Measurements from ENCODE around the gene TBC1D14.
"Not testable (repeated sequence)": the region's sequence is repeated elsewhere in the genome, so short reads cannot be mapped to it uniquely, and the experiment has no call there.

Gene TBC1D14

DNA sequence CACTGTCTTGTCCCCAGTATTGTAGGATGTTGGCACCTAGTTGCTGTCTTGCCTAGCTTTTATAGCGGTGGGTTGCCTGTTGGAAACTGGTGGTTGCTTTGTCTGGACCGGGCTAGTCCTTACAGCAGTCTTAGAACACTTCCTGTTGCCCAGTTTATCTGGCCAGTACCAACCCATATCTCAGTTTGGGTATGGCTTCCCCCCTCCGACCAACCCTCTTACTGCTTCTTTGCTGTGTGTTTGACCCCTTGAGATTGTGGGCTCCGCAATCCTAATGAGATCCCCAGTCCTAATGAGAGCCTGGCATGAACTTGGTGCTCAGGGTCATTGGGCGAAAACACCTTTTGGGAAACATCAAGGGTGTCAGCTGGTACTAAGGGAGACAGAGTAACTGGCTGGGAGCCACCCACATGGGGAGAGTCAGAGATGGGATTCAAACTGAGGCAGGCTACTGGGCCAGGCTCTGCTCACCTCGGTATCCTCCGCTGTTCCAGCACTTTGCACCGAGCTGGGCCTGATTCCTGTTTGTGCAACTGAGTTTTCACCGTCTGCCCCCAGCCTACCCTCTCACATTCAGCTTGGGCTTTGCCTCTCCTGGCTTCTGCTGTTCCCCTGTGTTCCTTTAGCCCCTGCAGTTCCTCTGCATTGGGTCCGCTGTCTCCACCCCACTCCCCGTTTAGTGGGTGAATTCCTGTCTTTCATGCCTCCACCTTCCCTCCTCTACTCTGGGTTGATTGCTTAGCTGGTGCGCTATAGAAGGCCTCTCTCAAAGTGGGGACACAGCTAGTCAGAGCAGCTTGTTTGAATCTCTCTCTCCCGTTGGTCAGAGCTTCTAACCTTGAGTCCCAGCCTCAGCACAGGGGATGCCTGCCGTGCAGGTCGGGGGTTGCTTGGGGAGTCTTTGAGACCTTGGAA lies 1.6 kb downstream of the TBC1D14 start:
- no peak for DNase-seq

DNA sequence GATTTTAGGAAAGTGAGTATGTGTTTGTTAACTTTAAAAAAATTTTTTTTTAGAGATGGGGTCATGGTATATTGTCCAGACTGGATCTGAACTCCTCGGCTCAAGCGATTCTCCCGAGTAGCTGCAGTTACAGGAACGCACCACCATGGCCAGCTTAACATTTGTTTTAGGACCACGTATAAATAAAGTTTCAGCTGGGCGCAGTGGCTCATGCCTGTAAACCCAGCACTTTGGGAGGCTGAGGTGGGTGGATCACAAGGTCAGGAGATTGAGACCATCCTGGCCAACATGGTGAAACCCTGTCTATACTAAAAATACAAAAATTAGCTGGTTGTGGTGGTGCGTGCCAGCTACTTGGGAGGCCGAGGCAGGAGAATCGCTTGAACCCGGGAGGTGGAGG lies 2.3 kb downstream of the TBC1D14 start:
- DNase-seq = not testable (repeated sequence)

DNA sequence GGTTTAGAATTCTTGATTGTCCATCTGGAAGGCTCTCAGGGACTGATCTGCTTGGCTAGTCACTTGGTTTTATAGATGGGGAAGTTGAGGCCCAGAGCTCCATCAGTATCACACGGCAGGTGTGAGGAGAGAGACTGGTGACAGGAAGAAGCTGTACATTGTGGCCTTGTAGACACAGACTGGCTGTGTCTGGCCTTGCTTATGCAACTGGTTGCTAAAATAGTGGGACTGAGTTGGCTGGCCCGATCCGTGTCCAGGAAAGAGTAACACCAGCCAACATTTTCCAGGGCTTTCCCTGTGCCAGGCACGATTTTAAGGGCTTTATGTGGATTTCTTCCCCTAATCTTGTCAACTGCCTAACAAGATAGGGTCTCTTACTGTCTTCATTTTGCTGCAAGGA lies 2.8 kb downstream of the TBC1D14 start:
- DNase-seq = no peak

- no peak for DNase-seq
These were observed 3.8 kb downstream of the TBC1D14 start for GRCh38 chr4:6913350-6913905.

DNA sequence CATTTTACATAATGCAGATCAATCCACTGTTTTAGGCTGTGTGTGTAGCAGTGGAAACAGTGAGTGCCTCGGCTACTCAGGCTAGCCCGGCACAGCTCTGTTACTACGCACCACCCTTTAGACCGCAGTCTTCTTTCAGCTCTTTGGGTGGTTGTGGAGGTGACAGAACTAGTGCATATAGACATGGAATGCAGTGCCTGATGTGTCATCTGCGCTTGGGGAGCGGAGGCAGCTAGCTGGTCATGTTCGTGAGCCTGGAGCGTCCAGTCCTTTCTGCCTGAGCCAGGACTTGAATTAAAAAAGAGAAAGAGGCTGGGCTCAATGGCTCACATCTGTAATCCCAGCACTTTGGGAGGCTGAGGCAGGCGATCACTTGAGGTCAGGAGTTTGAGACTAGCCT lies 4.8 kb downstream of the TBC1D14 start:
- no peak for DNase-seq

- DNase-seq = peak; percentile 2
These were observed 5.7 kb downstream of the TBC1D14 start for GRCh38 chr4:6915041-6916005.

DNA sequence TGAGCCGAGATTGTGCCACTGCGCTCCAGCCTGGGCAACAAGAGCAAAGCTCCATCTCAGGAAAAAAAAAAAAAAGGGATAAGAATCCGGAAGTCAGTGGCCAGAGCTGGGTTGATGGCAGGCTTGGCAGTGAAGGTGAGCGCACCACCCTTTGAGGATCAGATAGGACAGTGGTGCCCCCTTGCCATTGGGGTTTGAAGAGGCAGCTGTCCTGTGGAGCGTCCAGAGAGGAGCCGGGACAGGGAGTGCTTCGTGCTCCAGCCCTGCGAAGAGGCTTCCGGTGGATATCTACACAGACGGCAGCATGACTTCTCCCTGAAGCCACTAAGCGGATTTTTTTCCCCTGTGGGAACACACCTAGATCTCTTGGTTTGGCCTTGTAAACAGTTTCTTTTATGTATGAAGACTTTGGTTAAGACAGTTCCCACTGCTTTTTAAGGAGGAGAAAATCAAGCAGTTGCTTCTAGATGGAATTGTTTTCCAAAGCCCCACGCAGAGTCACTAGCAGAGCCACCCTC lies 6.5 kb downstream of the TBC1D14 start:
- no peak for DNase-seq

DNA sequence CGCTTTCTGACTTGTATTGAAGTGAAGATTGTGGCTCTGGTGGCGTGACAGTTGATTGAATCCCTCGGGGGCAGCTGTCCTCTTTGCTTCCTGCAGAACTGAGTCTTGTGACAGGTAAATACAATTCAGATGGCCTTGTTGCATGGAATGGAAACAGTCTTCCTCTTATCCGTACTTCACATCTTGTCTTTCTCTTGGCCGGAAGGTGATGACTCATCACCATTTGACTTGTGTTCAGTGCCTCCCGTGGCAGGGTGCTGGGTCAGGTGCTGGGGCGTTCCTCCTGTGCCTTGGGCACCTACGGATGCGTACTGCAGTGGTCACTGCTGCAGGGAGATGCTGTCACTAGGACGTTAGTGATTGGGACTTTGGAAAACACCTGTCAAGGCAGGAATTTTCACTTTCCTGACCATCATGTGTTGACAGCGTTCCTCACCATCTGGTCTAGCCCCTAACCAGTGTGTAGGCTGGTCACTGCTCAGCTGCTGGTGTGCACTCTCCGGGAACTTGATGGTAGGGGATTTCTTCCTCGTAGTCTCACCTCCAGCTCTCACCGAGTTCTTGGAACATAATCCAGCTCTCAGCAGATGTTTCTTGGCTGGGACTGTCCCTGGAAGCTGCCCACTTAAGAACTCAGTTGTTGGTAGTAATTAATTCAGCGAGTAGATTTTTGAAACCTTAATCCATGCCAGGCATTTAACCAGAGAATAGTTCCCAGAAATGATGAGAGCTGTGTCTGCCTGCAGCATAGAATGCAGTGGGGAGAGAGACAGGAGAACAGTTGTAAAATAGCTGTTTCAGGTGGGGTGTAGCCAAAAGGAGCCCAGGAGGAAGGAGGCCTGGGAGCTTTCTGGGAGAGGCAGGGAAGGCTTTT lies 7.2 kb downstream of the TBC1D14 start:
- DNase-seq = peak; percentile 61

DNA sequence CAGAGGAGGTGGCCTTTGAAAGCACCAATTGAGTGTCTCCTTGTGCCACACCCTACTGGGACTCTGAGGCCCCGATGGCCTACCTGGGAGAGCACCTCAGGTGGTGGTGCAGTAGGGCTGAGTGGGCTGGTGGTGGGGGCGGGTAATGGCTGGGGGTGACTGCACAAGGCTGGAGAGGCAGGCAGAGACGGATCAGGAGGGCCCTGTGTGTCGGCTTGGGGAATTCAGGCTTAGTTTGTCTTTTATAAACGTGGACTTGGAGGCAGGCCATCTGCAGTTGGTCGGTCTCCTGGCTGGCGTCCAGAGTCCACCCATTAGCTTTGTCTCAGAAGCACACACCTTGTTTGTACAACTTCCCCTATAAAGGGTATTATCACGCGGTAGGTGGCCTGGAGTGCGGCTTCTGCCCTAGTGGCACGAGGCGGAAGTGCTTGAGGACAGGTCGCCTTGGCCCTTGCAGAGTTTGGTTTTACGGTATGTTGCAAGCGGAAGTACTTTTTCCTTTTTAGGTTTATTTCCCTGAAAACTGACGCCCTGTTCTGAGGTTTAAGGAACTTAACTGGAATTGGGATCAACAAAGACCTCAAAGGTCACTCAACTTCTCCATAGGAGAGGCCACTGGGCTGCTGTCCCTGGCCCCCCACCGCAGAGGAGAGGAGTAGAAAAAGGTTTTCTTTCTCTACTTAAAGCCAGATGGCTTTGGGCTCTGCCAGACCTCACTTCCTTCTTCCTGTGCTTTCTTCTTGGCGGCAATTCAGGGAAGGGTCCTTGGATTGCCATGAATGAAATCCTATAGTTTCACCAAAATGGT lies 8.0 kb downstream of the TBC1D14 start:
- peak; percentile 96 for DNase-seq

DNA sequence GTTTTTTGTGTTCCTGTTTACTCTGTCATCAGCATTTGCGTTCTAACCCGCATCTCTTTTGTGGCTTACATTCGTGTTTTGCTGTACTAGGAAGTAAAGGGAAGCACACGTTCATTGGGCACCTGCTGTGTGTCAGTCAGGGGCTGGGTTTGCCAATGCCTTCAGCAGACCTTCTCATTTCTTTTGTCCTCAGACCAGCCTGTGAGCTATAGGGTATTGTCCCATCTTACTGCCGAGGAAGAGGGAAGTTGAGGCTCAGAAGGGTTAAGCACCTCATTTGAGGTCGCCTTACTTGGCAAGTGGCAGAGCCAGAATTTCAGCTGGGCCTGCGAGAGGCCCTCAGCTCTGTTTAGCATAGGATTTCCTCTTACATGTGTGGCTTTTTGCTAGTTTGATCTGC lies 8.7 kb downstream of the TBC1D14 start:
- peak; percentile 71 for DNase-seq

DNA sequence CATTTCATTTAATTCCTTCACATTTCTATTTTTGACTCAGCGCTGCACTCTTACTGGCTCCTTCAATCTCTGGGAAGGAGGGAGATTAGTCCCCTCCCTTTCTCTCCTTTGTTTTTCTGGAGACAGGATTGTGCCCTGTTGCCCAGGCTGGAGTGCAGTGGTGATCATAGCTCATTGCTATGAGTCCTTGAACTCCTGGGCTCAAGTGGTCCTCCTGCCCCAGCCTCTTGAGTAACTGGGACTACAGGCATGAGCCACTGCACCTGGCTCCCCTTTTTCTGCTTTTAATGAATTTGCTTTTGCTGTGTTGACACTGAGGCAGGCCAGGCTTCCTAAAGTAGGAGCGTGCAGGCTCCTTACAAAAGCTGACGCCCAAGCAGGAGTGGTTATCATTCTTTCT lies 10.5 kb downstream of the TBC1D14 start:
- DNase-seq = no peak

GRCh38 chr4:6923507-6923906 lies 13.9 kb downstream of the TBC1D14 start:
- DNase-seq = no peak

GRCh38 chr4:6924361-6924779 lies 14.7 kb downstream of the TBC1D14 start:
- DNase-seq = no peak

DNA sequence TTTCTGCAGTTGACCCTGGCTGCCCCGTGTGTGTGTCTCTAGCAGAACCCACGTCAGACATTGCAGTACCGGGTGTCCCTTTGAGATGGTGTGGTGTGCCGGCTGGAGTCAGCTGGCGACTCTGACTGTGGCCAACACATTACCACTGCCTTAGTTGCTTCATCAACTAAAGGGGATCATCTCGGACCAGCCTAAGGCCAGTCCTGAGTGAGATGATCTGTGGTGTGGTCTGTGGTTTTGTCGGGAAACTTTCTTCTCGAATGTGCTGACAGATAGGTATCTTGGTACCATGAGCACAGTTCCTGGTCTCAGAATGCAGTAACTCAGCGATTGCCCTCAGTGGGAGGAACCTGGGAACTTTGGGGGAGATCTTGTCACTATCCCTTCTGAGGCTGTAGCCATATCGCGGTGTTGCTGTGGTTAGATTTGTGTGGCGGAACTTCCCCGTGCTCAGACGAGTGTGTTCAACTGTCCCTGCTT lies 15.8 kb downstream of the TBC1D14 start:
- DNase-seq = no peak

GRCh38 chr4:6926081-6926480 lies 16.5 kb downstream of the TBC1D14 start:
- no peak for DNase-seq

- DNase-seq = no peak
These were observed 17.3 kb downstream of the TBC1D14 start for GRCh38 chr4:6926681-6927478.

DNA sequence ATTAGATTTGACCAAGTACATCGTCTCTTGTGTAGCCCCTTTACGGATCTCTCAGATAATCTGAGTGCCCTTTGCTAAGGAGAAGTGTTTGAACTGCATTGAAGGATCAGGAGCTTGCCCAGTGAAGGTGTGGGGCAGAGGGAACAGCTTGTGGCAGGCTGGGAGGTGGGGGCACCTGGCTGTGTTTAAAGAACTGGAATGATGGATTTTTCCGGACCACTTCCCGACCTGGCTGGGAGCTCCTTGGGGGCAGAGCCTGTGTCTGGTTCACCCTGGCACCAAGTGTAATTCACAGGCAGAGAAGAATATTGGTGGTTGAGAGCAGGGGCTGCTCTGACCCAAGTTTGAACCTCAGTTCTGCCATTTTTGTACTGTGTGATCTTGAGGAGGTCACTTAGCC lies 18.5 kb downstream of the TBC1D14 start:
- no peak for DNase-seq

DNA sequence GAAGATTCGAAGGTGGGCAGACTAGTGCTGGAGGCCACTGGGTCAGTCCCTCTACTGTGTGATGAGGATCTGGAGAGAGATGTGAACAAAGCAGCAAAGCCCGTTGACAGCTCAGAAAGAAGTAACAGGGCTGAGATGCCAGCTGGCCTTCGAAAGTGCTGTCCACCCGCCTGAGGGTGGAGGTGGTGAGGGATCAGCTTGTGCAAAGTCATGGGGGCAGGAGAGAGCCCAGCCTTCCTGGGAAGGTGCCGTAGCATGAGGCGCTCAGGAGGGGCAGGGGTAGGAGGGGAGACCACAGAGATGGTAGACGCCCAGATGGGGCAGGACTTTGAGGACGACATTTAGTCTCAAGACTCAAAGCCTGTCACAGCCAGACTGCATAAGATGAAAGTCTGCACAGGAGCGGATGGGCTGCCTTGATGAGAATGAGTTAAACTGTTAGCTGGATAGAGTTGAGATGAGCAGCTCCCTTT lies 19.7 kb downstream of the TBC1D14 start:
- no peak for DNase-seq

DNA sequence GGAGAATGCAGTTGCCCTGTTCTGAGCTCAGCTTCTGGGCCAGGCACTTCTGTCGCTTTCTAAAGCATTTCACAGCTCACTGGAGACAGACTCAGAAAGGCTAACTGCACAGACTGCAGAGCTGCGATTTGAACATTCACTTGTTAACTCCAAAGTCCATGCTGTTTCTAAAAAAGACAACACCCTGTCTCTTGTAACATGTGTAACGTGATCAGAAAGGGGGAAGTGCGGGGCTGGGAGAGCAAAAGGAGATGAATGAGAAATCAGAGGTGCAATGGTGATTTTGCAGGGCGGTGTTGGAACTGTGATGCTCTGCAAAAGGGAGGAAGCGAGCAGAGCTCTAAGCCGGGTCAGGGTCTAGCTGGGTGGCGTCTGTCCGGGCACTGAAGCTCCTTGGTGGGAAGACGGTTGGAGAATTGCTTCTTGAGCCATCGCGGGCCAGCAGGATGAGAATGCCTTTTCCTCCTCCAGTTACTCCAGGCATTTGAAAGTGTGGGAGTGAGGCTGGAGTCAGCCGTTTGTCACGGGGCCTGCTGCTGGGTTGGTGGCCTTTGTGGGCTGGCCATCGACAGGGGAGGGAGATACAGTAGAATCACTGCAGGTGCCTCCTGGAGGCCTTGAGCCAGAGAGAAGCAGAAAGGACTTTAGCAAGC lies 20.3 kb downstream of the TBC1D14 start:
- DNase-seq = no peak

All from NCI-H69 (cell line).